Stimulated activated CD4-positive, alpha-beta T cell treated with anti-CD3 and anti-CD28 coated beads, Interleukin-4, amount 100 ng/mL, for 48 hours (primary cell): ENCODE data around the gene ZNF480.
A peak's percentile ranks its signal among the peaks of the same experiment; 100 is the strongest.
"Not testable (repeated sequence)": the region's sequence is repeated elsewhere in the genome, so short reads cannot be mapped to it uniquely, and the experiment has no call there.

Experiments used
- DNase-seq, 2 donors: peaks; one replicate each; pipeline ENCODE4 v3.0.0-alpha.2; 2020; ENCODE audit warnings: low read depth in 2 of 2

The ZNF480 gene

GRCh38 chr19:52296773-52297600, at the start of gene ZNF480:
ZNF480 (plus strand) TSS chr19:52297169; CDS start chr19:52300413, 3,244 bp downstream.
- DNase-seq, result peak; percentile 47 to 59

DNA sequence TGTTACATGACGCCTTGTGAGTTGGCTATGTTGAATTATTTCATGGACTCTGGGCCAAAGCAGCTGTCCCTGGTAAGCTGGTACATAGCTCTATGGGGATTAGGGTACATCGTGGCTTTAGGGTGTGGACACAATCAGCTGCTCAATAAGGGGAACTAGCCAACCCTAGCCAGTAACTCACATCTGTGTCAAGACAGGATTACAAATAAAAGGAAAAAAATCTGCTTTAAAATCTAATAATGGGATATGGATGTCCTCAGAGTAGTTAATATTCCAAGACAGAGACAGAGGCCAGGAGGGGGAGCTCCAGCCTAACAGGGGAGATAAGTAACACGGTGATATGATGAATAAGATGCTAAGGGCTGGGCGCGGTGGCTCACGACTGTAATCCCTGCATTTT, 48.7 kb upstream of the ZNF480 start:
- peak; percentile 43 to 54 for DNase-seq

- DNase-seq, result no peak
These were observed 38.5 kb upstream of the ZNF480 start for GRCh38 chr19:52258426-52258825.

- DNase-seq, result not testable (repeated sequence)
These were observed 31.4 kb upstream of the ZNF480 start for GRCh38 chr19:52265556-52265955.

DNA sequence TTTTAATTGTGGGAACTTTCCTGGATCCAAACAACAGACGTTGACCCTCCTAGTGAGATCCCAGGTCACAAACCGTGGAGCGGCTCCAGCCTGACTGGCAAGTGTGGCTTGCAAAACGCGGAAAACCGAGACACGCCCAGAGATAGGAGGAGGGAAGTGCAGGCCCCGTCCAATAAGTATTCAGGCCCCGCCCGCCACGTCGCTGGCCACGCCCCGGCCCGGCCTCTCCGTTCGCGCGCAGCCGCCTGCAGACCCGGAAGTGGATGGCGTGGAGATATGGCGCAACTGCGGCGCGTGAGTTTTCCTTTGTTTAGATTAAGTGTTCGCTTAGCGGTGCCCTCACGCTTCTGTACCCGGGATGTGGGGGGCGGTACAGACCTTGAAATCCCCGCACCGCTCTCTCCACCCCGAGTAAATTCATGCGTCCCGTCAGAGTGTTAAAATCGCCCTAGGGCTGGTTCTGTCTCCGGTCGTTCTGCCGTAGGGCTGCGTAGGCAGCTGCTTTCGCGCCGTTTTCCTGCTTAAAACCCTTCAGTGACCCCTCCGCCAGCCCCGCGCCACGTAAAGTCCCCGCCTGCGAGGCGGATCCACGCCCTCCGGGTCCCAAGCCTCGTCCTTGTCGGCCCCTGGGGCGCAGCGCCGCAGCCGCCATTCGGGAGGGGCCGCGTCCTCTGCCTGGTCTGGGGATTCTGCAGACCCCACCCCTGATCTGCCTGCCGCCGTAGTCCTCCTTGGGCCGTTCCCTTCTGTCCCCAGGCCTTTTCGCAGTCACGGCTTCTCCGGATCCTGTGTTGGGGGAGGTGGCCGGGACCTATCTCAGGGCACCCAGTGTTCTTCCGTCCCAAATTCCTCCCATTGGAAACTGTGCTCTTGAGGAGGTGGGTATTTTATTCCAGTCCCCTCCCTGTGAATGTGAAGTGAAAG, 27.4 kb upstream of the ZNF480 start, which contains the start of gene ZNF766:
ZNF766 (plus strand) TSS at position 250 of the 924 bp plus-strand sequence; CDS start at position 277, 27 bp downstream.
- peak; percentile 96 to 97 for DNase-seq

GRCh38 chr19:52270266-52270885, 26.6 kb upstream of the ZNF480 start:
- DNase-seq, result no peak

- DNase-seq, result no peak
These were observed 23.7 kb upstream of the ZNF480 start for GRCh38 chr19:52273301-52273700.

- no peak for DNase-seq
These were observed 22.8 kb upstream of the ZNF480 start for GRCh38 chr19:52274191-52274590.

- no peak for DNase-seq
These were observed 21.0 kb upstream of the ZNF480 start for GRCh38 chr19:52275988-52276387.

GRCh38 chr19:52277471-52277870, 19.5 kb upstream of the ZNF480 start:
- no peak for DNase-seq

- DNase-seq, result no peak
These were observed 10.7 kb upstream of the ZNF480 start for GRCh38 chr19:52286256-52286655.

GRCh38 chr19:52291781-52292180, 5.2 kb upstream of the ZNF480 start:
- DNase-seq, result no peak

- DNase-seq, result not testable (repeated sequence)
These were observed 4.0 kb upstream of the ZNF480 start for GRCh38 chr19:52292946-52293345.

DNA sequence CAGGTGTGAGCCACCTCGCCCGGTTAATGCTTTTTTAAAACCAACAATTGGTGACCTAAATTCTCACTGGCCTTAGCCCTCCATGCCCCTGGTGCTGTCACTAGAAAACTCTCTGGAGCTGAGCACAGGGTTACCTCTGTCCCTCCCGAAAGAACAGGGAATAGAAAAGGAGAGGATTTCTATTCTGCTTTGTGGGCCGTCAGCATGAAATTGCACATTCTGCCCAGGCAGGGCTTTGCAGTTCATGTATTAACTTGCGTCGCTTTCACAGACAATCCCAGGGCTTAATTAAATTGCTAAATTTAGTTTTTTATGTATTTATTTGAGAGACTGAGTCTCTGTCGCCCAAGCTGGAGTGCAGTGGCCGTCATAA, 583 bp upstream of the ZNF480 start:
- DNase-seq, result no peak

GRCh38 chr19:52297601-52298364, 814 bp downstream of the ZNF480 start:
- DNase-seq, result no peak

DNA sequence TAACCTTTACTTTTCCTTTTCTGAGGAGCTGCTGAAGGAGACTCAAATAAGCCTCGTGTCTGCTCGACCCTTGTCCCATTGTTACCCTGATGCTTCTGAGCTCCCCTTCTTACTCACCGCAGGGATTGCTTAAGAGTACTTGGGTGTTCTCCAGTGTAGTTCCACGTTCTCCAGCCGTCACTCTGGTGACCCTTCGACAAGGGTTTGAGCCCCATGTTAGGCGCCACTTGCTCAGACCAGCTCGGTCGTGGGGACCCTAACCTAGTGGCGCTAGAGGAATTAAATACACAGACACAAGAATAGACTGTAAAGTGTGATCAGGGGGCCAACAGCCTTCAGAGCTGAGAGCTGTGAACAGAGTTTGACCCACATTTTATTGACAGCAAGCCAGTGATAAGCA, 10.3 kb downstream of the ZNF480 start:
- no peak for DNase-seq

DNA sequence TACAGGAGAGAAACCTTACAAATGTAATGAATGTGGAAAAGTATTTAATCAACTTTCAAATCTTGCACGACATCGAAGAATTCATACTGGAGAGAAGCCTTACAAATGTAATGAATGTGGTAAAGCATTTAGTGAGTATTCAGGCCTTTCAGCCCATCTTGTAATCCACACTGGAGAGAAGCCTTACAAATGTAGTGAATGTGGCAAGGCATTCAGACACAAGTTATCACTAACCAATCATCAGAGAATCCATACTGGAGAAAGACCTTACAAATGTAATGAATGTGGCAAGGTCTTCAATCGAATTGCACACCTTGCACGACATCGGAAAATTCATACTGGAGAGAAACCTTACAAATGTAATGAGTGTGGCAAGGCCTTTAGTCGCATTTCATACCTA, 25.5 kb downstream of the ZNF480 start:
- no peak for DNase-seq

GRCh38 chr19:52331757-52332156, 34.8 kb downstream of the ZNF480 start:
- no peak for DNase-seq

- no peak for DNase-seq
These were observed 38.8 kb downstream of the ZNF480 start for GRCh38 chr19:52335768-52336116.

DNA sequence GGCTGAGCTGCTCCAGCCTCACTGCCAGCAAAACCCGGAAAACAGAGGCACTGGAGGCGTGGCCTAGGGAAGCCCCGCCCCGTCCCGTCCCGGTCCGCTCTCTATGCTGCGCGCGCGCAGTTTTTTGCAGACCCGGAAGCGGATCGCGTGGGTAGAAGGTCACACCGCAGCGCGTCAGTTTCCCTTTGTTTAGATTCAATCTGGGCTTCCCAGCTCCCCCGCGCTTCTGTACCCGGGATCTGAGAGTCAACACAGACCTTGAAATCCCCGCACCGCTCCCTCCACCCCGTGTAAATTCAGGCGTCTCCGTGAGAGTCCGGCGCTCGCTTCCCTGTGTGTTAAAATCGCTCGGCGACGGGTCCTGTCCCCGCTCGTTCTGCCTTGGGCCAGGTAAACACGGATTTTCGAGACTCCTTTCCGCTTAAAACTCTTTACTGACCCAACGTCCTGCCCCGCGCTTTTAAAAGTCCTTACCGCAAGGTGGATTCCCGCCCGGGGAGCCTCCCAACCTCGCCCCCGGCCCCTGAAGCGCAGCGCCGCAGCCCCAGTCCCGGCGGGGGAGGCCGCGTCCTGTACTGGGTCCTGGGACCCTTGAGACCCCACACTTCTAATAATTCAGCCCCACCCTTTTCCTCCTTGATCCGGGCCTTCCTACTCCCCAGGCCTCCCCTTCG, 39.3 kb downstream of the ZNF480 start, which contains the start of gene ZNF610:
ZNF610 (plus strand) TSS at position 127 of the 674 bp plus-strand sequence. CDS start 12,930 bp downstream, outside the sequence.
- peak; percentile 86 to 88 for DNase-seq
